Keratinocyte (primary cell): Measurements from ENCODE around the gene IL17A. TPM values are rescaled to one million over a fixed set of nuclear protein-coding genes. Genes with fewer than 3 reads are reported as not detected.

Experiments used
- DNase-seq: peaks from one replicate; pipeline ENCODE4 v3.0.0-alpha.2; 2011; ENCODE audit warnings: low read depth, missing footprints, low spot score
- FAIRE-seq: peaks from 2 replicates; lab custom pipeline; 2011; peaks lifted over from hg19 to GRCh38; lab: Jason Lieb, UNC
- H2AFZ ChIP-seq: 2 replicates; pipeline ENCODE4 v1.6.0; 2012; ENCODE audit warnings: low read length, control low read depth, inconsistent platforms; ENCODE audit not compliant: control insufficient read depth
- H3K27ac ChIP-seq: 2 replicates; pipeline ENCODE4 v1.5.1; 2011; ENCODE audit warnings: low read length; ENCODE audit not compliant: control insufficient read depth, insufficient read depth
- H3K27me3 ChIP-seq: 3 replicates; pipeline ENCODE4 v1.6.0; 2011; ENCODE audit warnings: low read length; ENCODE audit not compliant: control insufficient read depth, insufficient read depth; ENCODE audit errors: extremely low read depth
- H3K36me3 ChIP-seq, 2 experiments: 2 replicates in 1 of 2; 3 replicates in 1 of 2; pipeline ENCODE4 v1.5.1; 2011; ENCODE audit warnings: low read length in 2 of 2, mild to moderate bottlenecking in 1 of 2; ENCODE audit not compliant: control insufficient read depth in 2 of 2, insufficient read depth in 2 of 2; ENCODE audit errors: extremely low read depth in 1 of 2
- H3K4me1 ChIP-seq: 3 replicates; pipeline ENCODE4 v1.5.1; 2011; ENCODE audit warnings: low read length; ENCODE audit not compliant: control insufficient read depth, insufficient read depth; ENCODE audit errors: extremely low read depth
- H3K4me2 ChIP-seq: 3 replicates; pipeline ENCODE4 v1.6.0; 2011; ENCODE audit warnings: low read depth, low read length; ENCODE audit not compliant: control insufficient read depth, insufficient read depth; ENCODE audit errors: extremely low read depth
- H3K4me3 ChIP-seq, 3 experiments: fragments of 200-600 bp in 1 of 3; sonication (generic) in 1 of 3; 2 replicates in 2 of 3; 3 replicates in 1 of 3; pipeline ENCODE4 v1.5.1; 2011 to 2016; ENCODE audit warnings: low read length in 3 of 3, mild to moderate bottlenecking in 3 of 3, control low read depth in 2 of 3, inconsistent platforms in 1 of 3, low read depth in 1 of 3, mixed read lengths in 1 of 3, mixed run types in 1 of 3, moderate library complexity in 1 of 3; ENCODE audit not compliant: control insufficient read depth in 2 of 3, insufficient read depth in 2 of 3; ENCODE audit errors: extremely low read depth in 1 of 3
- H3K79me2 ChIP-seq: 2 replicates; pipeline ENCODE4 v1.6.0; 2012; ENCODE audit warnings: low read length; ENCODE audit not compliant: control insufficient read depth, insufficient read depth
- H3K9ac ChIP-seq: 3 replicates; pipeline ENCODE4 v1.6.0; 2011; ENCODE audit warnings: low read length; ENCODE audit not compliant: control insufficient read depth, insufficient read depth; ENCODE audit errors: extremely low read depth
- H3K9me1 ChIP-seq: 3 replicates; pipeline ENCODE4 v1.6.0; 2011; ENCODE audit warnings: low read length; ENCODE audit not compliant: control insufficient read depth, insufficient read depth; ENCODE audit errors: extremely low read depth
- H3K9me3 ChIP-seq: 2 replicates; pipeline ENCODE4 v1.5.1; 2012; ENCODE audit warnings: low read depth, low read length; ENCODE audit not compliant: control insufficient read depth
- H4K20me1 ChIP-seq: 3 replicates; pipeline ENCODE4 v1.6.0; 2011; ENCODE audit warnings: low read length; ENCODE audit not compliant: control insufficient read depth, insufficient read depth; ENCODE audit errors: extremely low read depth
- CTCF ChIP-seq, 3 experiments: IDR thresholded peaks in 1 of 3; conservative IDR thresholded peaks in 1 of 3; optimal IDR thresholded peaks in 1 of 3; 2 replicates in 2 of 3; 3 replicates in 1 of 3; pipeline versions ENCODE3 to v1.5.1; 2011; ENCODE audit warnings: low read length in 3 of 3, mild to moderate bottlenecking in 3 of 3, moderate library complexity in 2 of 3, control low read depth in 1 of 3, inconsistent platforms in 1 of 3; ENCODE audit not compliant: insufficient read depth in 2 of 3; ENCODE audit errors: extremely low read depth in 1 of 3
- EZH2 ChIP-seq: IDR thresholded peaks from one replicate; pipeline ENCODE4 v1.6.1; 2012; ENCODE audit warnings: inconsistent platforms, mild to moderate bottlenecking, low read length, moderate library complexity
- dilution Hi-C: fragments of 300-500 bp; cut with MboI; formaldehyde crosslinking; loops from one replicate; pipeline ENCODE4 v1.7.0; 2020; ENCODE audit warnings: low sequenced_read_pairs; ENCODE audit not compliant: extremely low pct_ligation_motif_present
- polyA plus RNA-seq, 5 experiments: library from polyadenylated mRNA; depleted of rRNA in 3 of 5; stranded (reverse) in 3 of 5; stranded (forward) in 1 of 5; unstranded in 1 of 5; fragments of >200 nt; gene quantifications; 1 replicate in 1 of 5; 2 replicates in 3 of 5; 3 replicates in 1 of 5; pipeline versions ENCODE4 v1.2.1 to v1.2.3, GENCODE V29; 2011 to 2012; ENCODE audit warnings: missing spikeins in 2 of 5, low read depth in 1 of 5, low replicate concordance in 1 of 5

The IL17A gene
- polyA plus RNA-seq, 1 donor (not counting 4 experiments of a cell fraction or from before 2014, with no cell fraction given): not detected

- TF ChIP-seq CTCF (optimal IDR thresholded peaks at IDR 0.05 in 1 of 3, IDR thresholded peaks at IDR 0.05 in 1 of 3, conservative IDR thresholded peaks at IDR 0.05 in 1 of 3; ENCODE audit: extremely low read depth in 1 of 3, insufficient read depth in 2 of 3, low read length in 3 of 3) (no peak), EZH2 (no peak)
- FAIRE-seq: no peak
- dilution Hi-C loops: no loop called here
Measured at GRCh38 chr6:52143551-52143950, 42.6 kb upstream of the IL17A start.

GRCh38 chr6:52144196-52145076 is 41.7 kb upstream of the IL17A start:
- TF ChIP-seq CTCF (optimal IDR thresholded peaks at IDR 0.05 in 1 of 3, IDR thresholded peaks at IDR 0.05 in 1 of 3, conservative IDR thresholded peaks at IDR 0.05 in 1 of 3; ENCODE audit: extremely low read depth in 1 of 3, insufficient read depth in 2 of 3, low read length in 3 of 3) (no peak), EZH2 (no peak)
- DNase-seq (no peak), FAIRE-seq (no peak)
- Histone ChIP-seq H3K9me1 (no peaks in the 10 kb centered on the region), H3K4me2 (no peak overlapping the region), H3K79me2 (no peaks in the 10 kb centered on the region), H3K27ac (no peak overlapping the region), H2AFZ (no peak overlapping the region), H3K27me3 (peaks cover 11% of the 10 kb centered on the region), H3K4me1 (no peaks in the 10 kb centered on the region), H3K9me3 (no peaks in the 10 kb centered on the region), H3K36me3 (no peaks in the 10 kb centered on the region), H3K4me3 (no peak overlapping the region), H4K20me1 (no peaks in the 10 kb centered on the region), H3K9ac (no peak overlapping the region)
- dilution Hi-C loops: no loop called here

More at GRCh38 chr6:52143551-52143950, 42.6 kb upstream of the IL17A start:
- no peak for DNase-seq
- no peak overlapping the region for H2AFZ ChIP-seq
- H3K4me2 ChIP-seq: no peak overlapping the region
- no peaks in the 10 kb centered on the region for H3K4me1 ChIP-seq
- H3K9ac ChIP-seq: no peak overlapping the region
- H3K27ac ChIP-seq: no peak overlapping the region
- H3K9me3 ChIP-seq: no peaks in the 10 kb centered on the region
- no peaks in the 10 kb centered on the region for H3K79me2 ChIP-seq
- no peaks in the 10 kb centered on the region for H4K20me1 ChIP-seq
- H3K4me3 ChIP-seq: no peak overlapping the region
- H3K27me3 ChIP-seq: peaks cover 20% of the 10 kb centered on the region
- no peaks in the 10 kb centered on the region for H3K9me1 ChIP-seq
- no peaks in the 10 kb centered on the region for H3K36me3 ChIP-seq
